HepG2 (cell line): ENCODE measurements around the gene PDIA4. TPM values are rescaled to one million over a fixed set of nuclear protein-coding genes. Genes with fewer than 3 reads are reported as not detected.

Source experiments
- ARNT2 ChIP-seq: sonication (generic); formaldehyde crosslinking; IDR thresholded peaks from 2 replicates; pipeline ENCODE4 v1.8.0; 2022; ENCODE audit warnings: mild to moderate bottlenecking, low read depth, missing genetic modification reagents, moderate library complexity
- ATF7-NPFF ChIP-seq: sonication (generic); formaldehyde crosslinking; IDR thresholded peaks from 2 replicates; pipeline ENCODE4 v1.8.1; 2023; ENCODE audit warnings: mild to moderate bottlenecking, low read depth, missing genetic modification reagents, moderate library complexity
- FLYWCH1 ChIP-seq: sonication (generic); formaldehyde crosslinking; IDR thresholded peaks from 2 replicates; pipeline ENCODE4 v1.8.1; 2023; ENCODE audit warnings: mild to moderate bottlenecking, missing genetic modification reagents
- GATAD2A ChIP-seq: IDR thresholded peaks from 2 replicates; pipeline ENCODE4 v1.6.1; 2016
- KAT8 ChIP-seq: IDR thresholded peaks from 2 replicates; pipeline ENCODE4 v1.6.1; 2016; ENCODE audit warnings: missing genetic modification reagents, missing compliant biosample characterization
- NKX3-1 ChIP-seq: sonication (generic); formaldehyde crosslinking; IDR thresholded peaks from 2 replicates; pipeline ENCODE4 v1.5.0; 2020; ENCODE audit warnings: missing genetic modification reagents
- RFXAP ChIP-seq: sonication (generic); formaldehyde crosslinking; IDR thresholded peaks from 2 replicates; pipeline ENCODE4 v1.4.0; 2020; ENCODE audit warnings: missing genetic modification reagents, borderline replicate concordance
- SMAD3 ChIP-seq: sonication (generic); formaldehyde crosslinking; IDR thresholded peaks from 2 replicates; pipeline ENCODE4 v1.4.0; 2020; ENCODE audit warnings: missing genetic modification reagents
- SPEN ChIP-seq: sonication (generic); formaldehyde crosslinking; IDR thresholded peaks from 2 replicates; pipeline ENCODE4 v1.5.1; 2020; ENCODE audit warnings: low read depth, mild to moderate bottlenecking, missing genetic modification reagents
- TMF1 ChIP-seq: sonication (generic); formaldehyde crosslinking; IDR thresholded peaks from 2 replicates; pipeline ENCODE4 v1.8.1; 2022; ENCODE audit warnings: low read depth, missing genetic modification reagents
- ZHX1 ChIP-seq: sonication (generic); formaldehyde crosslinking; IDR thresholded peaks from 2 replicates; pipeline ENCODE4 v1.8.1; 2022; ENCODE audit warnings: low read depth, mild to moderate bottlenecking, missing genetic modification reagents
- ZNF33A ChIP-seq: sonication (generic); formaldehyde crosslinking; IDR thresholded peaks from 2 replicates; pipeline ENCODE4 v1.5.1; 2020; ENCODE audit warnings: missing genetic modification reagents, mild to moderate bottlenecking, moderate library complexity, borderline replicate concordance
- ZNF556 ChIP-seq: sonication (generic); formaldehyde crosslinking; IDR thresholded peaks from 2 replicates; pipeline ENCODE4 v1.4.0; 2020; ENCODE audit warnings: mild to moderate bottlenecking, missing genetic modification reagents, borderline replicate concordance
- ZNF768 ChIP-seq: sonication (generic); formaldehyde crosslinking; IDR thresholded peaks from 2 replicates; pipeline ENCODE4 v1.4.0; 2020; ENCODE audit warnings: missing genetic modification reagents
- ZNF772 ChIP-seq: sonication (generic); formaldehyde crosslinking; IDR thresholded peaks from 2 replicates; pipeline ENCODE4 v1.5.0; 2020; ENCODE audit warnings: mild to moderate bottlenecking, missing genetic modification reagents
- polyA plus RNA-seq, 8 experiments: library from polyadenylated mRNA; depleted of rRNA in 3 of 8; stranded (reverse) in 7 of 8; unstranded in 1 of 8; fragments of >200 nt; fragmentation: Illumina TruSeq in 4 of 8; extraction: Trizol in 4 of 8; gene quantifications; 2 replicates each; pipeline versions ENCODE4 v1.2.1 to v1.2.3, GENCODE V29; 2011 to 2016; ENCODE audit warnings: low read depth in 4 of 8, missing spikeins in 1 of 8, mixed read lengths in 1 of 8; ENCODE audit not compliant: insufficient read depth in 1 of 8
- total RNA-seq, 5 experiments: library from RNA; depleted of rRNA; stranded (reverse); fragments of >200 nt; fragmentation: Illumina TruSeq; extraction: Trizol; gene quantifications; 2 replicates each; pipeline ENCODE4 v1.2.3, GENCODE V29; 2016; ENCODE audit warnings: low read depth in 1 of 5
- TF ChIP-seq, protein P1 (sequence below): sonication (generic); formaldehyde crosslinking; IDR thresholded peaks from 2 replicates; pipeline ENCODE4 v1.4.0; 2020; ENCODE audit warnings: missing genetic modification reagents
- TF ChIP-seq, protein P2 (sequence below): sonication (generic); formaldehyde crosslinking; IDR thresholded peaks from 2 replicates; pipeline ENCODE4 v1.8.1; 2023; ENCODE audit warnings: mild to moderate bottlenecking, missing genetic modification reagents, borderline replicate concordance
- TF ChIP-seq, protein P3 (sequence below): sonication (generic); formaldehyde crosslinking; IDR thresholded peaks from 2 replicates; pipeline ENCODE4 v1.5.1; 2020; ENCODE audit warnings: missing genetic modification reagents, mild to moderate bottlenecking, borderline replicate concordance
- TF ChIP-seq, protein P4 (sequence below): IDR thresholded peaks from 2 replicates; pipeline ENCODE4 v1.6.1; 2016; ENCODE audit warnings: missing compliant biosample characterization, missing genetic modification reagents, borderline replicate concordance

Gene PDIA4
- total and polyA plus RNA-seq, 2 of the 13 experiments (the other 11 are each of a cell fraction or from before 2014, with no cell fraction given): 278 to 402 TPM

- TF ChIP-seq ZNF768 (CRISPR knock-in tag): peak; percentile 70; the same call in 1 of the 2 replicates
- TF ChIP-seq NKX3-1 (CRISPR knock-in tag): no peak
- TF ChIP-seq, protein P1, sequence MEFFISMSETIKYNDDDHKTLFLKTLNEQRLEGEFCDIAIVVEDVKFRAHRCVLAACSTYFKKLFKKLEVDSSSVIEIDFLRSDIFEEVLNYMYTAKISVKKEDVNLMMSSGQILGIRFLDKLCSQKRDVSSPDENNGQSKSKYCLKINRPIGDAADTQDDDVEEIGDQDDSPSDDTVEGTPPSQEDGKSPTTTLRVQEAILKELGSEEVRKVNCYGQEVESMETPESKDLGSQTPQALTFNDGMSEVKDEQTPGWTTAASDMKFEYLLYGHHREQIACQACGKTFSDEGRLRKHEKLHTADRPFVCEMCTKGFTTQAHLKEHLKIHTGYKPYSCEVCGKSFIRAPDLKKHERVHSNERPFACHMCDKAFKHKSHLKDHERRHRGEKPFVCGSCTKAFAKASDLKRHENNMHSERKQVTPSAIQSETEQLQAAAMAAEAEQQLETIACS (CRISPR knock-in tag): peak; percentile 48
- peak; percentile 97 for TF ChIP-seq RFXAP (CRISPR knock-in tag)
- peak; percentile 90; the same call in 1 of the 2 replicates for TF ChIP-seq ARNT2 (CRISPR knock-in tag)
- TF ChIP-seq, protein P2, sequence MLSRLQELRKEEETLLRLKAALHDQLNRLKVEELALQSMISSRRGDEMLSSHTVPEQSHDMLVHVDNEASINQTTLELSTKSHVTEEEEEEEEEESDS (CRISPR knock-in tag): peak; percentile 53; the same call in 1 of the 2 replicates
- TF ChIP-seq SPEN (CRISPR knock-in tag): peak; percentile 82
- TF ChIP-seq TMF1: peak; percentile 84; the same call in 1 of the 2 replicates
- no peak for TF ChIP-seq GATAD2A (CRISPR knock-in tag)
- no peak for TF ChIP-seq ZNF33A (CRISPR knock-in tag)
- peak; percentile 91 for TF ChIP-seq KAT8 (CRISPR knock-in tag)
- TF ChIP-seq, protein P3, sequence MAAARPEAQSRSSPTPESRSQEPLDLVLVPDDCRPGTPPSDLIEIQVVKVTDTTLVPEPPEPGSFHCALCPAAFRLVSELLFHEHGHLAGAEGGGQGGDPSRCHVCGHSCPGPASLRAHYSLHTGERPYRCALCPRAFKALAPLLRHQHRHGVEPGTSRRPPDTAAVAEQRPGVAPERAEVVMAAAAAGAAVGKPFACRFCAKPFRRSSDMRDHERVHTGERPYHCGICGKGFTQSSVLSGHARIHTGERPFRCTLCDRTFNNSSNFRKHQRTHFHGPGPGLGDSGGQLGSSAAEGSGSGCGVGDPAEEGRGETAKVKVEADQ (CRISPR knock-in tag): peak; percentile 28; the same call in 1 of the 2 replicates
- TF ChIP-seq, protein P4, sequence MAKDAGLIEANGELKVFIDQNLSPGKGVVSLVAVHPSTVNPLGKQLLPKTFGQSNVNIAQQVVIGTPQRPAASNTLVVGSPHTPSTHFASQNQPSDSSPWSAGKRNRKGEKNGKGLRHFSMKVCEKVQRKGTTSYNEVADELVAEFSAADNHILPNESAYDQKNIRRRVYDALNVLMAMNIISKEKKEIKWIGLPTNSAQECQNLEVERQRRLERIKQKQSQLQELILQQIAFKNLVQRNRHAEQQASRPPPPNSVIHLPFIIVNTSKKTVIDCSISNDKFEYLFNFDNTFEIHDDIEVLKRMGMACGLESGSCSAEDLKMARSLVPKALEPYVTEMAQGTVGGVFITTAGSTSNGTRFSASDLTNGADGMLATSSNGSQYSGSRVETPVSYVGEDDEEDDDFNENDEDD (CRISPR knock-in tag): peak; percentile 91; the same call in 1 of the 2 replicates
- TF ChIP-seq SMAD3: no peak
- no peak for TF ChIP-seq FLYWCH1
- TF ChIP-seq ATF7-NPFF (CRISPR knock-in tag): peak; percentile 81
- TF ChIP-seq ZNF556 (CRISPR knock-in tag): no peak
- peak; percentile 63 for TF ChIP-seq ZHX1
- TF ChIP-seq ZNF772 (CRISPR knock-in tag): peak; percentile 92
These were observed at the start of gene PDIA4 (continued) for GRCh38 chr7:149028346-149029109.
